HepG2 (cell line): ENCODE measurements around the gene RELL2. TPM values are rescaled to one million over a fixed set of nuclear protein-coding genes. Genes with fewer than 3 reads are reported as not detected.
A peak's percentile ranks its signal among the peaks of the same experiment; 100 is the strongest.

Source experiments
- ATAC-seq: fragments of 200-7000 bp; cut with Tn5 transposase; 3 replicates; pipeline ENCODE4 v1.9.1; 2020; ENCODE audit warnings: mild to moderate bottlenecking, moderate library complexity
- BruUV-seq: library from RNA; stranded (reverse); fragments of 400-500 nt; replicated peaks from 2 replicates; lab custom pipeline; 2021; lab: Mats Ljungman, UMichigan
- CTCF ChIA-PET: fragments of 300-600 bp; formaldehyde crosslinking; extraction: SDS; loops from one replicate; lab custom pipeline; 2021; ENCODE audit warnings: low total read pairs, inconsistent platforms, low intra/inter-chr PET ratio; lab: Yijun Ruan, JAX
- POLR2A ChIA-PET: fragments of 350-600 bp; sonication (Branson Sonifier 250); formaldehyde crosslinking; loops from one replicate; lab custom pipeline; 2020; ENCODE audit warnings: antibody characterized with exemption, inconsistent platforms; lab: Yijun Ruan, JAX
- DNase-seq: peaks from one replicate; pipeline ENCODE4 v3.0.0-alpha.2; 2015; ENCODE audit warnings: low spot score
- FAIRE-seq: peaks from 3 replicates; lab custom pipeline; 2011; peaks lifted over from hg19 to GRCh38; lab: Jason Lieb, UNC
- H2AFZ ChIP-seq: one replicate; pipeline ENCODE4 v1.6.1; 2011; ENCODE audit warnings: low read length, inconsistent platforms
- H3K27ac ChIP-seq: fragments of 300-600 bp; 3 replicates; pipeline ENCODE4 v1.8.0; 2011; ENCODE audit warnings: mixed run types, mild to moderate bottlenecking, mixed read lengths, low read length, inconsistent platforms; ENCODE audit not compliant: insufficient read depth; ENCODE audit errors: extremely low read length
- H3K27me3 ChIP-seq, 2 experiments: fragments of 200-600 bp in 1 of 2; 2 replicates in 1 of 2; 3 replicates in 1 of 2; pipeline versions ENCODE4 v1.6.0 to v1.8.0; 2011; ENCODE audit warnings: low read length in 2 of 2, mild to moderate bottlenecking in 2 of 2, moderate library complexity in 2 of 2, inconsistent platforms in 1 of 2; ENCODE audit not compliant: insufficient read depth in 2 of 2, control insufficient read depth in 1 of 2
- H3K36me3 ChIP-seq, 2 experiments: fragments of 200-600 bp in 1 of 2; replicated peaks in 1 of 2; 2 replicates in 1 of 2; 3 replicates in 1 of 2; pipeline versions ENCODE4 v1.5.1 to v1.8.0; 2011; ENCODE audit warnings: low read length in 2 of 2, inconsistent platforms in 1 of 2; ENCODE audit not compliant: insufficient read depth in 2 of 2, control insufficient read depth in 1 of 2
- H3K4me1 ChIP-seq: 2 replicates; pipeline ENCODE4 v1.5.1; 2012; ENCODE audit warnings: low read length, inconsistent platforms; ENCODE audit not compliant: insufficient read depth
- H3K4me2 ChIP-seq: 2 replicates; pipeline ENCODE4 v1.6.0; 2011; ENCODE audit warnings: low read depth, low read length, inconsistent platforms
- H3K4me3 ChIP-seq, 3 experiments: fragments of 200-600 bp in 1 of 3; sonication (generic), shearing (Covaris generic) in 1 of 3; replicated peaks in 1 of 3; 2 replicates each; pipeline ENCODE4 v1.5.1; 2011 to 2016; ENCODE audit warnings: low read length in 3 of 3, inconsistent platforms in 2 of 3, low read depth in 2 of 3, mild to moderate bottlenecking in 2 of 3, control low read depth in 1 of 3, mixed read lengths in 1 of 3; ENCODE audit not compliant: insufficient read depth in 1 of 3
- H3K79me2 ChIP-seq: one replicate; pipeline ENCODE4 v1.6.1; 2011; ENCODE audit warnings: low read length, inconsistent platforms; ENCODE audit not compliant: insufficient read depth
- H3K9ac ChIP-seq: 2 replicates; pipeline ENCODE4 v1.6.0; 2011; ENCODE audit warnings: mild to moderate bottlenecking, low read depth, low read length, inconsistent platforms; ENCODE audit not compliant: insufficient read depth
- H3K9me3 ChIP-seq: 2 replicates; pipeline ENCODE4 v1.5.1; 2012; ENCODE audit warnings: mild to moderate bottlenecking, low read length
- H4K20me1 ChIP-seq: 2 replicates; pipeline ENCODE4 v1.6.0; 2011; ENCODE audit warnings: inconsistent platforms, mild to moderate bottlenecking, low read length, moderate library complexity; ENCODE audit not compliant: insufficient read depth
- CCDC6 ChIP-seq: sonication (generic); formaldehyde crosslinking; IDR thresholded peaks from 2 replicates; pipeline ENCODE4 v1.8.1; 2022; ENCODE audit warnings: mild to moderate bottlenecking, missing genetic modification reagents, moderate library complexity
- SP1 ChIP-seq, 2 experiments: fragments of 450-650 bp in 1 of 2; sonication (generic) in 1 of 2; formaldehyde crosslinking in 1 of 2; IDR thresholded peaks; 2 replicates each; pipeline versions ENCODE4 v1.4.0 to v1.6.1; 2016 to 2020; ENCODE audit warnings: missing genetic modification reagents in 1 of 2
- ZNF207 ChIP-seq: fragments of 450-650 bp; IDR thresholded peaks from 2 replicates; pipeline ENCODE4 v1.6.1; 2016; ENCODE audit warnings: antibody characterized with exemption, borderline replicate concordance
- WGBS: methylation state at CpG from one replicate; pipeline ENCODE4 v1.1.6; 2017; ENCODE audit warnings: low lambda C conversion rate; 5-methylcytosine and 5-hydroxymethylcytosine counted together
- in situ Hi-C: cut with HindIII; loops from 2 replicates; pipeline ENCODE4 v1.10.0; 2017; ENCODE audit warnings: low pct_unique_long_range_greater_than_20kb; ENCODE audit not compliant: extremely low pct_ligation_motif_present
- intact Hi-C: fragments of 100-400 bp; cut with micrococcal nuclease; formaldehyde crosslinking; loops from one replicate; pipeline ENCODE4 v1.10.0; 2022; ENCODE audit not compliant: unreplicated experiment
- polyA plus RNA-seq, 8 experiments: library from polyadenylated mRNA; depleted of rRNA in 3 of 8; stranded (reverse) in 7 of 8; unstranded in 1 of 8; fragments of >200 nt; fragmentation: Illumina TruSeq in 4 of 8; extraction: Trizol in 4 of 8; gene quantifications; 2 replicates each; pipeline versions ENCODE4 v1.2.1 to v1.2.3, GENCODE V29; 2011 to 2016; ENCODE audit warnings: low read depth in 4 of 8, missing spikeins in 1 of 8, mixed read lengths in 1 of 8; ENCODE audit not compliant: insufficient read depth in 1 of 8
- total RNA-seq, 5 experiments: library from RNA; depleted of rRNA; stranded (reverse); fragments of >200 nt; fragmentation: Illumina TruSeq; extraction: Trizol; gene quantifications; 2 replicates each; pipeline ENCODE4 v1.2.3, GENCODE V29; 2016; ENCODE audit warnings: low read depth in 1 of 5
- TF ChIP-seq, protein P1 (sequence below): IDR thresholded peaks from 2 replicates; pipeline ENCODE4 v1.6.1; 2016; ENCODE audit warnings: low read depth
- TF ChIP-seq, protein P2 (sequence below): sonication (generic); formaldehyde crosslinking; IDR thresholded peaks from 2 replicates; pipeline ENCODE4 v1.8.1; 2023; ENCODE audit warnings: mild to moderate bottlenecking, missing genetic modification reagents, borderline replicate concordance

The RELL2 gene
- total and polyA plus RNA-seq, 2 of the 13 experiments (the other 11 are each of a cell fraction or from before 2014, with no cell fraction given), result 6.4 to 8.3 TPM

DNA sequence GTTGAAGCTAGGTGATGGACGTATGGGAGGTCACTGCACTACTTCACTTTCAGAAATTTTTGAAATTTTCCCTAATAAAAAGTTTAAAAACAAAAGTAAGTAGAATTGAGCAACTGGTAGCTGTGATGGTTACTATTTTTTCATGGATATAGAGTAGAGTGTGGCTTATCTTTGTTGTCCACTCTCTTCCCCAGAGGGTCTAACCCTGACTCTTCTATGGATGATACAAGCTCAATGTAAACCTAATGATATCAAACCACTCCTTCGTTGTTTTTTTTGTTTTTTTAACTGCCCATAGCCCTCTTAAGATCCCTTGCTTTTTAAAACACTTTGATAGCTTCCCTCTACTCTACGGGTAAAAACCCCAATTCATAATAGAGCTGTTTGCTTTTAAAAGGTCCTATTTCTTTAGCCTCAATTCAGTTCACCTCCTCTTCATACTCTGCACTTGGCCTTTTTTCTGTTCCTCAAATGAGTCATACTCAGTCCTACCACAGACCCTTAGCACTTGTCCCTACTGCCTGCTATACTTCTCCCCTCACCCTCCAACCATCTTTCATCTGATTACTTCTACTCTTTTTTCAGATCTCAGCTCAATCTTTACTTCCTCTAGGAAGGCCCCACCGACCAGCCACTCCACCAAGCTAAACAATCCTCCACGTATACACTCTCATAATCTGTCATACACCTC is 2.8 kb upstream of the RELL2 start:
- ATAC-seq (no peak), DNase-seq (no peak), FAIRE-seq (no peak)
- Histone ChIP-seq H3K4me2 (no peak overlapping the region), H3K4me3 (no peak overlapping the region), H3K27me3 (no peaks in the 10 kb centered on the region; a peak in 1 of 5 replicates), H4K20me1 (peaks cover 7% of the 10 kb centered on the region), H3K79me2 (peaks cover 48% of the 10 kb centered on the region), H3K9me3 (no peaks in the 10 kb centered on the region), H3K27ac (no peak overlapping the region), H3K9ac (no peak overlapping the region), H2AFZ (no peak overlapping the region), H3K4me1 (peaks cover 40% of the 10 kb centered on the region), H3K36me3 (peaks cover 10 to 34% of the 10 kb centered on the region in 2 experiments)
- ChIA-PET CTCF (no interaction called here), POLR2A (interaction anchor here (0.5 kb wide), 1 partner anchor 1534 kb away, joined by 3 read pairs; no protein-coding TSS in a partner anchor)
- WGBS, result 96% methylated on average over 5 of the region's 5 CpGs
- in situ Hi-C loops, result no loop called here
- no TSS peak for BruUV-seq
- TF ChIP-seq ZNF207, result no peak
- TF ChIP-seq, protein P1, sequence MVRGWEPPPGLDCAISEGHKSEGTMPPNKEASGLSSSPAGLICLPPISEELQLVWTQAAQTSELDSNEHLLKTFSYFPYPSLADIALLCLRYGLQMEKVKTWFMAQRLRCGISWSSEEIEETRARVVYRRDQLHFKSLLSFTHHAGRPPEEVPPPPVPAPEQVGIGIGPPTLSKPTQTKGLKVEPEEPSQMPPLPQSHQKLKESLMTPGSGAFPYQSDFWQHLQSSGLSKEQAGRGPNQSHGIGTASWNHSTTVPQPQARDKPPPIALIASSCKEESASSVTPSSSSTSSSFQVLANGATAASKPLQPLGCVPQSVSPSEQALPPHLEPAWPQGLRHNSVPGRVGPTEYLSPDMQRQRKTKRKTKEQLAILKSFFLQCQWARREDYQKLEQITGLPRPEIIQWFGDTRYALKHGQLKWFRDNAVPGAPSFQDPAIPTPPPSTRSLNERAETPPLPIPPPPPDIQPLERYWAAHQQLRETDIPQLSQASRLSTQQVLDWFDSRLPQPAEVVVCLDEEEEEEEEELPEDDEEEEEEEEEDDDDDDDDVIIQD (CRISPR knock-in tag), result no peak
- TF ChIP-seq, protein P2, sequence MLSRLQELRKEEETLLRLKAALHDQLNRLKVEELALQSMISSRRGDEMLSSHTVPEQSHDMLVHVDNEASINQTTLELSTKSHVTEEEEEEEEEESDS (CRISPR knock-in tag), result no peak
- TF ChIP-seq CCDC6 (CRISPR knock-in tag), result no peak
- intact Hi-C loops, result no loop called here

DNA sequence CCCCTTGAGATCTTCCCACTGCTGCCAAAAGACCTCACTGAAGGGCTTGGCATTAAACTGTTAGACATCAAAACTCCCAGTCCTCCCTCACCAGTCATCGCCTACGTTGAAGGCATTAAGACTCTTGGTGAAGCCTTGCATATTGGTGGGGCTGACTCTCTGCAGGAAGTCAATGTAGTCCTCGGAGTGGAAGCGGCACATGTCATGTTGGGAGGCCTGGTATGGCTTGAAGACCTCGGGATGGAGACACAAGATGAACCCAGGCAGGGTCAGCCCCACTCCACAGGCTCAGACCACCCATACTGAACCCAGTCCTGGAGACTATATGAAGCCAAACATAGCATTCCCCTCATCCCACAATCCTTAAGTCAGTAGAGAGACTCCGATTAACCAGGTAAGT is 2.1 kb upstream of the RELL2 start:
- Histone ChIP-seq H3K9ac (peak overlapping the region; percentile 19; the same call in 1 of the 2 replicates), H3K27ac (no peak overlapping the region), H3K79me2 (peaks cover 48% of the 10 kb centered on the region), H3K4me1 (peaks cover 40% of the 10 kb centered on the region), H3K4me3 (peak overlapping the region in 1 of 3 experiments; percentile 8; a peak in 1 of 6 replicates), H4K20me1 (peaks cover 7% of the 10 kb centered on the region), H3K4me2 (peak overlapping the region; percentile 95), H3K9me3 (no peaks in the 10 kb centered on the region), H3K36me3 (peaks cover 5 to 27% of the 10 kb centered on the region in 2 experiments), H3K27me3 (no peaks in the 10 kb centered on the region; a peak in 1 of 5 replicates), H2AFZ (no peak overlapping the region)
- TF ChIP-seq SP1 (IDR thresholded peaks at IDR 0.05) (no peak), SP1 (CRISPR knock-in tag; IDR thresholded peaks at IDR 0.05) (no peak)
- no peak for ATAC-seq
- WGBS, result 98% methylated on average over 5 of the region's 6 CpGs
- POLR2A ChIA-PET, result no interaction called here
- CTCF ChIA-PET, result no interaction called here
- no peak for FAIRE-seq
- in situ Hi-C loops, result loop anchor here (5.0 kb wide), 1 partner anchor 42 kb away; no protein-coding TSS in a partner anchor
- intact Hi-C loops, result no loop called here
- no TSS peak for BruUV-seq
- no peak for DNase-seq
